Stomach (tissue), 4 donors: ENCODE results near the gene FCAR.

Source experiments
- POLR2A ChIP-seq, 4 donors: fragments of 450-650 bp; IDR thresholded peaks; one replicate each; pipeline ENCODE4 v1.6.1; 2016; ENCODE audit warnings: antibody characterized with exemption in 4 of 4, control low read depth in 2 of 4, mild to moderate bottlenecking in 1 of 4, moderate library complexity in 1 of 4
- TF ChIP-seq, protein P1 (sequence below), 7 experiments: fragments of 450-650 bp in 4 of 7; fragments of 200-600 bp in 3 of 7; sonication (generic) in 3 of 7; IDR thresholded peaks; one replicate each; pipeline ENCODE4 v1.5.1; 2016 to 2019; ENCODE audit warnings: antibody characterized with exemption in 7 of 7, control low read depth in 2 of 7, mild to moderate bottlenecking in 1 of 7

DNA sequence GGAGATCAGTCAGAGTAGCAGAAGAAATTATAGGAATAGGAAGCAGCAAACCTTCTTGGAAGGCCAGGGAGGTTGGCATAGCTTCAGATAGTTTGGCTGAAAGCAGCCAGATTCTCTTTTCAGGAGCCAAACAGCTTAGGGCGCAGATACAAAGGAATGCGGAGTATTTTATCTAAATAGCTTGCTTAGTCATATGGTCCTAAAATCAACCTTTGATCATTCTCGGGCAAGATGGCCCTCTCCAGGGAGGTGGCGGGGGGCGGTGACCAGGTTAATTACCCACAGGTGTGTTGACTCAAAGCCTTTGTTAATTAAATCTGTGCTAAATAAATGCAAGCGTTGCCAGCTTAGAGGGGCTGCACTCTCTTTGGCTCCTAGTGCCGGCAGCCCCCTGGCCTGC lies 19.4 kb downstream of the FCAR start:
- TF ChIP-seq, protein P1, sequence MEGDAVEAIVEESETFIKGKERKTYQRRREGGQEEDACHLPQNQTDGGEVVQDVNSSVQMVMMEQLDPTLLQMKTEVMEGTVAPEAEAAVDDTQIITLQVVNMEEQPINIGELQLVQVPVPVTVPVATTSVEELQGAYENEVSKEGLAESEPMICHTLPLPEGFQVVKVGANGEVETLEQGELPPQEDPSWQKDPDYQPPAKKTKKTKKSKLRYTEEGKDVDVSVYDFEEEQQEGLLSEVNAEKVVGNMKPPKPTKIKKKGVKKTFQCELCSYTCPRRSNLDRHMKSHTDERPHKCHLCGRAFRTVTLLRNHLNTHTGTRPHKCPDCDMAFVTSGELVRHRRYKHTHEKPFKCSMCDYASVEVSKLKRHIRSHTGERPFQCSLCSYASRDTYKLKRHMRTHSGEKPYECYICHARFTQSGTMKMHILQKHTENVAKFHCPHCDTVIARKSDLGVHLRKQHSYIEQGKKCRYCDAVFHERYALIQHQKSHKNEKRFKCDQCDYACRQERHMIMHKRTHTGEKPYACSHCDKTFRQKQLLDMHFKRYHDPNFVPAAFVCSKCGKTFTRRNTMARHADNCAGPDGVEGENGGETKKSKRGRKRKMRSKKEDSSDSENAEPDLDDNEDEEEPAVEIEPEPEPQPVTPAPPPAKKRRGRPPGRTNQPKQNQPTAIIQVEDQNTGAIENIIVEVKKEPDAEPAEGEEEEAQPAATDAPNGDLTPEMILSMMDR (IDR thresholded peaks at IDR 0.05), result no peak
- TF ChIP-seq POLR2A (IDR thresholded peaks at IDR 0.05), result no peak
